Panc1 (cell line): ENCODE measurements around the gene TUB.

Source experiments
- CTCF ChIP-seq: fragments of 450-650 bp; IDR thresholded peaks from 2 replicates; pipeline ENCODE4 v1.5.1; 2017; ENCODE audit warnings: mild to moderate bottlenecking
- POLR2AphosphoS5 ChIP-seq: IDR thresholded peaks from 2 replicates; pipeline ENCODE4 v1.6.1; 2012; ENCODE audit warnings: mild to moderate bottlenecking, low read depth, low read length, moderate library complexity
- REST ChIP-seq, 2 experiments: IDR thresholded peaks; 2 replicates each; pipeline ENCODE4 v1.6.1; 2011 to 2012; ENCODE audit warnings: low read depth in 2 of 2, control low read depth in 1 of 2, low read length in 1 of 2, mild to moderate bottlenecking in 1 of 2, moderate library complexity in 1 of 2; ENCODE audit not compliant: insufficient read depth in 1 of 2
- SIN3A ChIP-seq: IDR thresholded peaks from 2 replicates; pipeline ENCODE4 v1.6.1; 2012; ENCODE audit warnings: low read depth, mild to moderate bottlenecking, low read length, moderate library complexity, borderline replicate concordance; ENCODE audit not compliant: insufficient read depth

- TF ChIP-seq CTCF (no peak), SIN3A (no peak), REST (IDR thresholded peaks at IDR 0.05; ENCODE audit: insufficient read depth in 1 of 2, low read depth in 2 of 2, low read length in 1 of 2) (no peak), POLR2AphosphoS5 (no peak)
These were observed 24.1 kb downstream of the TUB start for GRCh38 chr11:8105133-8105532.
